OCI-LY7 (cell line): ENCODE measurements around the gene GPR35. TPM values are rescaled to one million over a fixed set of nuclear protein-coding genes. Genes with fewer than 3 reads are reported as not detected.

Source experiments
- BruUV-seq: library from RNA; stranded (reverse); fragments of 400-500 nt; replicated peaks from 2 replicates; lab custom pipeline; 2021; lab: Mats Ljungman, UMichigan
- CTCF ChIA-PET: fragments of 300-600 bp; sonication (Branson Sonifier 250); formaldehyde crosslinking; loops from one replicate; lab custom pipeline; 2022; ENCODE audit warnings: antibody characterized with exemption; ENCODE audit not compliant: unreplicated experiment; lab: Charles Lee
- POLR2A ChIA-PET: fragments of 300-600 bp; sonication (Branson Sonifier 250); formaldehyde crosslinking; loops from one replicate; lab custom pipeline; 2022; ENCODE audit warnings: antibody characterized with exemption; lab: Charles Lee
- DNase-seq: peaks from one replicate; pipeline ENCODE4 v3.0.0-alpha.2; 2015; ENCODE audit warnings: low spot score
- H2AFZ ChIP-seq: fragments of 200-600 bp; sonication (generic), shearing (Covaris generic); 2 replicates; pipeline ENCODE4 v1.6.1; 2014; ENCODE audit warnings: mild to moderate bottlenecking, antibody characterized with exemption, low read length, moderate library complexity
- H3K27ac ChIP-seq: fragments of 200-600 bp; sonication (generic); 2 replicates; pipeline ENCODE4 v1.5.1; 2014; ENCODE audit warnings: mixed run types, low read depth, mild to moderate bottlenecking, moderate library complexity, low read length, inconsistent platforms; ENCODE audit not compliant: poor library complexity, severe bottlenecking
- H3K36me3 ChIP-seq: fragments of 200-600 bp; sonication (generic); 2 replicates; pipeline ENCODE4 v1.6.1; 2014; ENCODE audit warnings: mild to moderate bottlenecking, antibody characterized with exemption, low read length, moderate library complexity, mixed read lengths; ENCODE audit not compliant: insufficient read depth
- H3K4me1 ChIP-seq: fragments of 200-600 bp; sonication (generic); 2 replicates; pipeline ENCODE4 v1.5.1; 2014; ENCODE audit warnings: mild to moderate bottlenecking, low read length; ENCODE audit not compliant: insufficient read depth, poor library complexity, severe bottlenecking
- H3K4me2 ChIP-seq: fragments of 200-600 bp; sonication (generic); 2 replicates; pipeline ENCODE4 v1.6.1; 2014; ENCODE audit warnings: mild to moderate bottlenecking, low read length
- H3K4me3 ChIP-seq: fragments of 200-600 bp; sonication (generic); 2 replicates; pipeline ENCODE4 v1.5.1; 2014; ENCODE audit warnings: mild to moderate bottlenecking, low read depth, low read length; ENCODE audit not compliant: poor library complexity, severe bottlenecking
- H3K79me2 ChIP-seq: fragments of 200-600 bp; sonication (generic); 2 replicates; pipeline ENCODE4 v1.6.1; 2016; ENCODE audit warnings: low read depth, mild to moderate bottlenecking, low read length, moderate library complexity, mixed read lengths; ENCODE audit not compliant: insufficient read depth
- H3K9me2 ChIP-seq: fragments of 200-600 bp; sonication (generic); 2 replicates; pipeline ENCODE4 v1.6.1; 2016; ENCODE audit warnings: mild to moderate bottlenecking, low read length, mixed read lengths; ENCODE audit not compliant: insufficient read depth
- H3K9me3 ChIP-seq: fragments of 200-600 bp; sonication (generic); 2 replicates; pipeline ENCODE4 v1.6.1; 2014; ENCODE audit warnings: mild to moderate bottlenecking, mixed run types, low read length, mixed read lengths
- H4K20me1 ChIP-seq: fragments of 200-600 bp; sonication (generic); 2 replicates; pipeline ENCODE4 v1.6.1; 2014; ENCODE audit warnings: mild to moderate bottlenecking, antibody characterized with exemption, low read length, moderate library complexity, mixed read lengths; ENCODE audit not compliant: insufficient read depth
- EZH2phosphoT487 ChIP-seq: fragments of 200-600 bp; sonication (generic); IDR thresholded peaks from 2 replicates; pipeline ENCODE4 v1.6.1; 2018; ENCODE audit warnings: low read depth, borderline replicate concordance, mild to moderate bottlenecking, mixed run types, antibody characterized with exemption, low read length, moderate library complexity, mixed read lengths
- intact Hi-C: fragments of 100-400 bp; cut with micrococcal nuclease; formaldehyde crosslinking; loops from one replicate; pipeline ENCODE4 v1.10.0; 2022; ENCODE audit not compliant: unreplicated experiment
- total RNA-seq, 2 experiments: library from RNA; depleted of rRNA in 1 of 2; stranded (reverse); fragments of >200 nt in 1 of 2; shearing (Covaris generic) in 1 of 2; gene quantifications; 2 replicates each; pipeline ENCODE4 v1.2.3, GENCODE V29; 2014 to 2022
- TF ChIP-seq, protein P1 (sequence below): fragments of 200-600 bp; sonication (generic); conservative IDR thresholded peaks from 2 replicates; pipeline ENCODE4 v1.5.1; 2014; ENCODE audit warnings: mild to moderate bottlenecking, antibody characterized with exemption, low read length, moderate library complexity, mixed read lengths

GPR35 gene
- total RNA-seq, 2 experiments from 2014 or later: 0.88 to 2.4 TPM

DNA sequence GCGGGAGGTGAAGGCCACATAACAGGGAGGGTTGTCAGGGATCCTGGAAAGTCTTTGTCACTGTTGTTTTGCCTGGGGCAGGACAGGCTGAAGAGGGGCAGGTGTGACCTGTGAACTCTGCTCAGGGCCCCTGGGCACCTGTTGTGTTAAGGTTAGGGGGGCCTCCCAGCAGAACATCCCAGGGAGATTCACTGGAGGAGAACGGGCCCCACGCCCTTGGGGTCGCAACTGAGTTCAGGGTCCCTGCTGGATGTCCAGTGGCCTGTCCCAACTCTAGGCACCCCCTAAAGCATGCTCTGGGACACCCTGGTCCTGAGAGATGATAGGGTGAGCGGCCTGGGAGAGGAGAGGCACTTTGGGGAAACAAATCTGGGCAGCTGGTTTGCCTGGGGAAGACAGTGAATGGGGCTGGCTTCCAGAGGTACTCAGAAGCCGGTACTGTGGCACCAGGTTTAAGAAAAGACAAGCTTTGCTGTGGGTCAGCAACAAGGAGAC lies 22.9 kb downstream of the GPR35 start:
- intact Hi-C loops: no loop called here
- no peaks in the 10 kb centered on the region for H3K4me1 ChIP-seq
- no peaks in the 10 kb centered on the region for H3K9me3 ChIP-seq
- no TSS peak for BruUV-seq
- H3K4me2 ChIP-seq: no peak overlapping the region
- no peak overlapping the region for H3K4me3 ChIP-seq
- ChIA-PET CTCF (no interaction called here), POLR2A (no interaction called here)
- H2AFZ ChIP-seq: no peak overlapping the region
- H4K20me1 ChIP-seq: no peaks in the 10 kb centered on the region
- no peak for TF ChIP-seq EZH2phosphoT487
- TF ChIP-seq, protein P1, sequence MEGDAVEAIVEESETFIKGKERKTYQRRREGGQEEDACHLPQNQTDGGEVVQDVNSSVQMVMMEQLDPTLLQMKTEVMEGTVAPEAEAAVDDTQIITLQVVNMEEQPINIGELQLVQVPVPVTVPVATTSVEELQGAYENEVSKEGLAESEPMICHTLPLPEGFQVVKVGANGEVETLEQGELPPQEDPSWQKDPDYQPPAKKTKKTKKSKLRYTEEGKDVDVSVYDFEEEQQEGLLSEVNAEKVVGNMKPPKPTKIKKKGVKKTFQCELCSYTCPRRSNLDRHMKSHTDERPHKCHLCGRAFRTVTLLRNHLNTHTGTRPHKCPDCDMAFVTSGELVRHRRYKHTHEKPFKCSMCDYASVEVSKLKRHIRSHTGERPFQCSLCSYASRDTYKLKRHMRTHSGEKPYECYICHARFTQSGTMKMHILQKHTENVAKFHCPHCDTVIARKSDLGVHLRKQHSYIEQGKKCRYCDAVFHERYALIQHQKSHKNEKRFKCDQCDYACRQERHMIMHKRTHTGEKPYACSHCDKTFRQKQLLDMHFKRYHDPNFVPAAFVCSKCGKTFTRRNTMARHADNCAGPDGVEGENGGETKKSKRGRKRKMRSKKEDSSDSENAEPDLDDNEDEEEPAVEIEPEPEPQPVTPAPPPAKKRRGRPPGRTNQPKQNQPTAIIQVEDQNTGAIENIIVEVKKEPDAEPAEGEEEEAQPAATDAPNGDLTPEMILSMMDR: no peak
- no peaks in the 10 kb centered on the region for H3K36me3 ChIP-seq
- H3K79me2 ChIP-seq: no peaks in the 10 kb centered on the region
- no peak for DNase-seq
- H3K9me2 ChIP-seq: no peaks in the 10 kb centered on the region
- no peak overlapping the region for H3K27ac ChIP-seq

DNA sequence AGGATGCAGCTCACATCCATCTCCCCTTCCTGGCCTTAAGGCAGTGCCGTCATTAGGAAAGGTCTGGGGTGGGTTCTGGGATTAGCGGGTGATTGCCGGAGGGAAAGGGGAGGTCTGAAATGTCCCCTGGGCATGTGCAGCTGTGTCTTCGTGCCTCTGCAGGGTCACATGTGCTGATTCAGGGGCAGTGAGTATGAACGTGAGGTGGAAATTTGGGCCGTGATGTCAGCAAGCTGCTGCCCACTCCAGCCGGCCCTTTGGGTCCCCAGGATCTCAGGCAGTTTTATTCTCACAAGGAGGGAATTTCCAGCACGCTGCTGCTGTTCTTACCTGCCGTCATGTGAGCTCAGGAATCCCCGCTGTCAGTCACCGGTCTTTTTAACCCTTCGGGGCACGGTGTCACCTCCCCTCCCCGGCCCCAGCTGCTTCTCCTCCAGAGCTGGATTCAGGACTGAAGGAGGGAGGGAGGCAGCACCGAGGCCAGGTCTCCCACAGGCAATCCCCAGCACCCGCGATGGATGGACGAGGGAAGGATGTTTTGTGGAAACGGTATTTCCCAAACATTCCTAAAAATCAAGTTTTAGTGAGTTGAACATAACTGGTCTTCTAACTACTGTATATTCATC lies 23.5 kb downstream of the GPR35 start:
- H2AFZ ChIP-seq: no peak overlapping the region
- BruUV-seq: no TSS peak
- no peak for TF ChIP-seq EZH2phosphoT487
- H3K4me1 ChIP-seq: no peaks in the 10 kb centered on the region
- no peaks in the 10 kb centered on the region for H3K9me2 ChIP-seq
- intact Hi-C loops: no loop called here
- ChIA-PET POLR2A (no interaction called here), CTCF (no interaction called here)
- no peaks in the 10 kb centered on the region for H3K79me2 ChIP-seq
- no peaks in the 10 kb centered on the region for H4K20me1 ChIP-seq
- H3K27ac ChIP-seq: no peak overlapping the region
- no peak overlapping the region for H3K4me3 ChIP-seq
- no peaks in the 10 kb centered on the region for H3K9me3 ChIP-seq
- H3K4me2 ChIP-seq: no peak overlapping the region
- no peaks in the 10 kb centered on the region for H3K36me3 ChIP-seq
- no peak for DNase-seq

DNA sequence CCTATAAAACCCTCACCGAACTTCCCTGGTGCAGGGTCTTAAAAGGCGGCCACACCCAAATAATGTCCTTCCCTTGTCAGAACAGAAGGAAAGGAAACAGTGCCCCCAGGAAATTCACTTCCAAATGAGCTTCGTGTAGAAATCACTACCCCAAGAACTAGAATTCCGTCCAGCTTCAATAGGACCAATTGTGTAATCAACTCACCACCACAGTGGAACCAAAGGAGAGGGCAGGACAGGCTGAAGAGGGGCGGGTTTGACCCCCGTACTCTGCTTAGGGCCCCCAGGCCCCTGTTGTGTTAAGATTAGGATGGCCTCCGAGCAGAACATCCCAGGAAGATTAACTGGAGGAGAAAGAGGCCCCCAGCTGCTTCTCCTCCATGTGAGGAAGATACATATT lies 24.1 kb downstream of the GPR35 start:
- no peaks in the 10 kb centered on the region for H4K20me1 ChIP-seq
- intact Hi-C loops: no loop called here
- TF ChIP-seq, protein P1: no peak
- no peak for TF ChIP-seq EZH2phosphoT487
- no peak overlapping the region for H3K4me2 ChIP-seq
- H3K4me3 ChIP-seq: no peak overlapping the region
- ChIA-PET POLR2A (no interaction called here), CTCF (no interaction called here)
- no peak for DNase-seq
- no peak overlapping the region for H3K27ac ChIP-seq
- H2AFZ ChIP-seq: no peak overlapping the region
- no peaks in the 10 kb centered on the region for H3K9me2 ChIP-seq
- no peaks in the 10 kb centered on the region for H3K4me1 ChIP-seq
- H3K79me2 ChIP-seq: no peaks in the 10 kb centered on the region
- no peaks in the 10 kb centered on the region for H3K36me3 ChIP-seq
- no peaks in the 10 kb centered on the region for H3K9me3 ChIP-seq
- BruUV-seq: no TSS peak
